AG10803 (cell line): ENCODE measurements around the gene TTC7B.

Experiments
- DNase-seq: peaks from one replicate; pipeline ENCODE4 v3.0.0; 2010; ENCODE audit warnings: low read depth
- H3K4me3 ChIP-seq: 2 replicates; pipeline ENCODE4 v1.5.1; 2011; ENCODE audit warnings: mild to moderate bottlenecking, low read length, control low read depth
- TF ChIP-seq, protein P1 (sequence below): conservative IDR thresholded peaks from 2 replicates; pipeline ENCODE4 v1.5.1; 2011; ENCODE audit warnings: mild to moderate bottlenecking, low read length, control low read depth, inconsistent platforms

TTC7B gene

DNA sequence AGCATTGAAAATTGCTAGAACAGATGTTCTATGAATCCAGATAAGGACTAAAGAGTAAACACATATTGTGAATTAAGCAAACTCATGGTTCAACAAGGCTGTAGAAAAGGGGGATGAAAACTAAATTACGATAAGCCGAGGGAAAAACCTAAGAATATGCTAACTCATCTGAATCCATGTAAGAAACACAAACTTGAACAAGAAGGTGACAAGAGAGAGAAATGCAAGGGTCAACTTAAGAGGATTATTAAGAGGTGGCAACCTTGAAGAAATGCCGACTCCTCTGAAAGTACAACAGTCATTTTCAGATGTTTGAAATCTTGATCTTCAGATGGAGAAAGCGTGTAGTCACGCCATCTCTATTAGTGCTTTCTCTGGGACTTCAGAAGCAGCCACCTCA, 128.6 kb downstream of the TTC7B start:
- no peak overlapping the region for H3K4me3 ChIP-seq
- TF ChIP-seq, protein P1, sequence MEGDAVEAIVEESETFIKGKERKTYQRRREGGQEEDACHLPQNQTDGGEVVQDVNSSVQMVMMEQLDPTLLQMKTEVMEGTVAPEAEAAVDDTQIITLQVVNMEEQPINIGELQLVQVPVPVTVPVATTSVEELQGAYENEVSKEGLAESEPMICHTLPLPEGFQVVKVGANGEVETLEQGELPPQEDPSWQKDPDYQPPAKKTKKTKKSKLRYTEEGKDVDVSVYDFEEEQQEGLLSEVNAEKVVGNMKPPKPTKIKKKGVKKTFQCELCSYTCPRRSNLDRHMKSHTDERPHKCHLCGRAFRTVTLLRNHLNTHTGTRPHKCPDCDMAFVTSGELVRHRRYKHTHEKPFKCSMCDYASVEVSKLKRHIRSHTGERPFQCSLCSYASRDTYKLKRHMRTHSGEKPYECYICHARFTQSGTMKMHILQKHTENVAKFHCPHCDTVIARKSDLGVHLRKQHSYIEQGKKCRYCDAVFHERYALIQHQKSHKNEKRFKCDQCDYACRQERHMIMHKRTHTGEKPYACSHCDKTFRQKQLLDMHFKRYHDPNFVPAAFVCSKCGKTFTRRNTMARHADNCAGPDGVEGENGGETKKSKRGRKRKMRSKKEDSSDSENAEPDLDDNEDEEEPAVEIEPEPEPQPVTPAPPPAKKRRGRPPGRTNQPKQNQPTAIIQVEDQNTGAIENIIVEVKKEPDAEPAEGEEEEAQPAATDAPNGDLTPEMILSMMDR: no peak
- DNase-seq: no peak

DNA sequence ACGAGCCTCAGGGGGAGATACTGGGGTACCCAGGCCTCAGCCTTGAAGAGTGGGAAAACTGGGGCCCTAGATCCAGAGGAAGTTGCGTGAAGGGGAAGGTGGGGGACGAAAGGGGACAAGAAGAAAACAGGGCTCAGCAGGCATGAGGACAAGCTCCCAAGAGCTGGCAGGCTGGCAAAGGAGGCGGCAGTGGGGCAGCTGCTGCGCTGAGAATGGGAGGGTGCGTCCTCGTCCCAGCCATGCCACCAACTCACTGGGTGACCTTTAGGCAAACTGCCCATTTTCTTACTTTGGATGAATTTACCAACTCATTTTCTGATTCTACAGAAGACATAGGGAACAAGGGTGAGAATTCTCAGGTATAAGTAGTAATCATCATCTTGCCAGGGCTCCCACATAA, 133.6 kb downstream of the TTC7B start:
- TF ChIP-seq, protein P1: no peak
- no peak for DNase-seq
- H3K4me3 ChIP-seq: no peak overlapping the region

DNA sequence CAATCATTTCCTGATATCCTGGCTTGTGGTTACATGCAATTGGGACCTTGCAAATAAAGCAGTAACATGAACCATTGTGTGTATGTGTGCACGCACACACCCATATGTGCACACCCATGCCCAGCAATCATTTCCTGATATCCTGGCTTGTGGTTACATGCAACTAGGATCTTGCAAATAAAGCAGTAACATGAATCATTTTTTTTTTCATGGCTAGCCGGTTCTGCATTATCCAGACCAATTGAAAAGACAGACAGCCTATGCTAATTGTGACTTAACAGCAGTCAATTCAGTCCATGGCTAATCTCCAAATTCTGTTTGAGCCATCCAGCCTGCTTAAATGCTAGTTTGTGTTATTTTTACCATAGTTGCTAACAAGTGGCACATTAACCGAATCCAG, 134.3 kb downstream of the TTC7B start:
- TF ChIP-seq, protein P1: no peak
- DNase-seq: no peak
- no peak overlapping the region for H3K4me3 ChIP-seq

DNA sequence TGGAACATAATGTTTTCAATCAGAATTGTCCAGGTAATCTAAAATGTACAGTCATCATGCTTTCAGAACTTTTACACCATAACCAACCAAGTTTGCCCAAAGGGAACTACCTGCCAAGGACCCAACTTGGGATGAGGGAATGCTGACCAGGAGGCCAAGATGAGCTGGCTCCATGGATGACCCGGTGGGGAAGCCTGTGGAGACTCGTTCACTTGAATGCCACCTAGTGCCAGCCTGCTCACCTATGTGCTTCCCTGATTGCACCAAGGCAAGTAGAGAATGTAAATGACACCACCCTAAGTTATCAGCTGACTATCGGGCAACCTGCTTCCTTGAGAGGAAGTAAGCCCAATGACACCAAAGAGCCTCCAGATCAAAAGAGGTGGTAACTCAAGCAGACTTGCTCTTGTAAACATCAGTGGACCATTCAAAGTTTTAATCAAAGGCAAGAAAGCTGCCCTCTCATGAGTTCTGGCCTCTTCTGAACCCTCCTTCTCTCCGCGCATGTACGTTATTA, 137.3 kb downstream of the TTC7B start:
- no peak overlapping the region for H3K4me3 ChIP-seq
- no peak for DNase-seq
- TF ChIP-seq, protein P1: no peak

DNA sequence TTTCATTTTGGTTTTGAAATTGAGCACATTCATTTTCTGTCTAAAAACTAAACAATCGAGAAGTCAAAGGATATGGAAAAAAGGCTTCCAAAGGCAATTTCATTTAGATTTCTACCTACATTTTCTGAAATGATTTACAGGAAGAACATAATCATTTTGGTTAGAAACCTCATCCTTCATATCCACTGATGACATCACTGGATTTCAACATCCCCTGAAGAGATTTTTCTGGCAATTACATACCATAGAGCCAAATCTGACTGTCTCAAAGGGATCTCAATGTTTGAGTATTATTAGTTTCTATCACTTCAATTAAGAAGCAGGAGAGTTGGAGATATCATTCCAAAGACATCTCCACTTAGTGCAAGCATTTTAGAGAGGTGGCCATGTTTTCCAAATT, 137.8 kb downstream of the TTC7B start:
- no peak overlapping the region for H3K4me3 ChIP-seq

DNA sequence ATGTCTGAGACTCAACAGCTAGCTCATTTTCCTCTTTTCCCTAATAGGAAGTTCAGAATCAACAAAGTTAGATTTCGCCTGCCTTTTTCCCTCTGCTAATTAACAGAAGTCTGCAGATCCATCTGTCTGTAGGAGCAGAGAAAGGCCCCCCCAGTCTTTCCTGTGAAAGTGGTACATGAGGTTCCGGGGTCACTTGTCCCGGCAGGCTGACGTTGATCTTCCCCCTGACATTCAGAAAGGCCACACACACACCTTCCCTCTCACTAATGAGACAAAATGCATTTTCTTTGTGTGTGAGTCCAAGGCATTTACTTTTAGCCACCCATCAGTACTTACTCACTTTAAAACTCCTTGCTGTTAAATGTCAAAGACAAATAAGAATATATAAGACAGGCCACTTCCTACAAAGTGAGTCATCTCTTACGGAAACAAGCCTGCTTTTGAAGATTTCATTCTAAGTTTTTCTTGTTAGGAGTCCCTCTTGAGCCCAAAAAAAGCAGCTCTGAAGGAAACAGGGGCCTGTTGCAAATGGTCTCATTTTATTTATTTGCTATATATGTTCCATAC, 138.7 kb downstream of the TTC7B start:
- TF ChIP-seq, protein P1: no peak
- H3K4me3 ChIP-seq: no peak overlapping the region
- peak; percentile 44 for DNase-seq

More for the DNA sequence above, 137.8 kb downstream of the TTC7B start:
- TF ChIP-seq, protein P1: no peak
- DNase-seq: peak; percentile 28

DNA sequence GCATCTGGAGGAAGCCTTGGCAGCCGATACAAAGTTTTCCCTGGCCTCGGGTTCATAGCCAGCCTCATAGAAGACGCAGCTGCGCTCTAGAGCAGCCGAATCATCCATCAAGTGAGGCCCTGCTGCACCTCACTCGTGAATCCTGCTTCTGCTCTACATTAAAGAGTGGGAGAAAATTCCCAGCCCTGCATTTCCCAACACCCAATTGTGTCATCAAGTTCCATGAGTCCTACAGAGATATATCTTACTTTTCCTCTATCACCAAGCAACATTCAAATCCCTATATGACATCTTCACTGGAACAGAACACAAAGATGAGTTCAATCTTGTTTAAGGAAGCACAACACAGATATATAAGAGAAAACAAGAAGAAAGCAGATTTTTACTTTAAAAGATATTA, 139.3 kb downstream of the TTC7B start:
- TF ChIP-seq, protein P1: no peak
- peak; percentile 18 for DNase-seq
- H3K4me3 ChIP-seq: no peak overlapping the region
